Spleen (tissue), 3 donors: ENCODE measurements around the gene PARVB.

Source experiments
- POLR2A ChIP-seq, 3 donors: fragments of 450-650 bp; IDR thresholded peaks; one replicate each; pipeline ENCODE4 v1.5.1; 2017; ENCODE audit warnings: antibody characterized with exemption in 3 of 3, mild to moderate bottlenecking in 1 of 3
- POLR2AphosphoS5 ChIP-seq, 3 donors: sonication (generic); formaldehyde crosslinking; IDR thresholded peaks; one replicate each; pipeline ENCODE4 v1.5.1; 2017; ENCODE audit warnings: antibody characterized with exemption in 3 of 3

GRCh38 chr22:44184006-44184405 lies 159.9 kb downstream of the PARVB start:
- TF ChIP-seq POLR2AphosphoS5 (IDR thresholded peaks at IDR 0.05) (no peak), POLR2A (IDR thresholded peaks at IDR 0.05) (no peak)
